Thyroid gland (tissue), 4 donors: ENCODE results near the gene COTL1. TPM values are rescaled to one million over a fixed set of nuclear protein-coding genes. Genes with fewer than 3 reads are reported as not detected.
A peak's percentile ranks its signal among the peaks of the same experiment; 100 is the strongest.

Source experiments
- DNase-seq, 2 donors: peaks; one replicate each; pipeline ENCODE4 v3.0.0-alpha.2; 2019
- H3K27ac ChIP-seq, 3 donors: fragments of 200-600 bp; sonication (generic); 1 replicate in 2 of 3; 2 replicates in 1 of 3; pipeline ENCODE4 v1.5.1; 2016 to 2019; ENCODE audit warnings: mild to moderate bottlenecking in 1 of 3, moderate library complexity in 1 of 3
- H3K27me3 ChIP-seq: fragments of 200-600 bp; sonication (generic); one replicate; pipeline ENCODE4 v1.5.1; 2019
- H3K36me3 ChIP-seq, 2 donors: fragments of 200-600 bp; sonication (generic); one replicate each; pipeline ENCODE4 v1.5.1; 2016 to 2019
- H3K4me1 ChIP-seq, 2 donors: fragments of 200-600 bp; sonication (generic); one replicate each; pipeline ENCODE4 v1.5.1; 2017 to 2019
- H3K4me3 ChIP-seq, 3 donors: fragments of 200-600 bp; sonication (generic); replicated peaks in 1 of 3; 1 replicate in 2 of 3; 2 replicates in 1 of 3; pipeline ENCODE4 v1.5.1; 2016; ENCODE audit warnings: mild to moderate bottlenecking in 1 of 3
- H3K9me3 ChIP-seq: fragments of 200-600 bp; sonication (generic); one replicate; pipeline ENCODE4 v1.5.1; 2017
- POLR2A ChIP-seq, 2 donors: fragments of 450-650 bp; IDR thresholded peaks; one replicate each; pipeline ENCODE4 v1.6.1; 2017; ENCODE audit warnings: antibody characterized with exemption in 2 of 2, mild to moderate bottlenecking in 2 of 2, moderate library complexity in 1 of 2
- WGBS, 2 donors: methylation state at CpG; one replicate each; pipeline ENCODE4 v1.1.5; 2017; 5-methylcytosine and 5-hydroxymethylcytosine counted together
- intact Hi-C: fragments of 100-400 bp; cut with DNase I; formaldehyde crosslinking; loops from one replicate; pipeline ENCODE4 v1.15.1; 2023
- total RNA-seq, 4 donors: library from RNA; depleted of rRNA; stranded (reverse); fragments of >200 nt; gene quantifications; one replicate each; pipeline ENCODE4 v1.2.3, GENCODE V29; 2016
- TF ChIP-seq, protein P1 (sequence below), 6 experiments: fragments of 200-600 bp in 3 of 6; fragments of 450-650 bp in 3 of 6; sonication (generic) in 3 of 6; IDR thresholded peaks; one replicate each; pipeline ENCODE4 v1.5.1; 2016 to 2019; ENCODE audit warnings: antibody characterized with exemption in 6 of 6, mild to moderate bottlenecking in 2 of 6, inconsistent platforms in 1 of 6, moderate library complexity in 1 of 6

Gene COTL1
- total RNA-seq, 4 donors from 2014 or later = 26.0 to 39.7 (median 31.4) TPM

DNA sequence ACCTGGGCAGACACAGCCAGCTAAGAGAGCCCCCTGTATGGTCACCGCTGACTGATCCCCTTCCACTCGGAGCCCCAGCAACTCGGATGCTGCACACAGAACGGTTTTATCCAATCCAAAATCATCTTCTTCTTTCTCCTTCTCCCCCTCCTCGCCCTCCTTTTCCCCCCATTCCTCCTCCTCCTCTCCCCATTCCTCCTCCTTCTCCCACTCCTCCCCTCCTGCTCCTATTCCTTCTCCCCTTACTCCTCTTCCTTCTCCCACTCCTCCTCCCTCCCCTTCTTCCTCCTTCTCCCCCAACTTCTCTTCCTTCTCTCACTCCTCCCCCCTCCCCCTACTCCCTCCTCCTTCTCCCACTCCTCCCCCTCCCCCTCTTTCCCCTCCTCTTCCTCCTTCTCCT is 83.1 kb downstream of the COTL1 start:
- 92 to 97% methylated on average over 5 of the region's 5 CpGs for WGBS, 2 donors
- no peaks in the 10 kb centered on the region for H3K27me3 ChIP-seq
- no peak overlapping the region for H3K4me3 ChIP-seq
- intact Hi-C loops = no loop called here
- H3K27ac ChIP-seq = no peak overlapping the region
- TF ChIP-seq, protein P1, sequence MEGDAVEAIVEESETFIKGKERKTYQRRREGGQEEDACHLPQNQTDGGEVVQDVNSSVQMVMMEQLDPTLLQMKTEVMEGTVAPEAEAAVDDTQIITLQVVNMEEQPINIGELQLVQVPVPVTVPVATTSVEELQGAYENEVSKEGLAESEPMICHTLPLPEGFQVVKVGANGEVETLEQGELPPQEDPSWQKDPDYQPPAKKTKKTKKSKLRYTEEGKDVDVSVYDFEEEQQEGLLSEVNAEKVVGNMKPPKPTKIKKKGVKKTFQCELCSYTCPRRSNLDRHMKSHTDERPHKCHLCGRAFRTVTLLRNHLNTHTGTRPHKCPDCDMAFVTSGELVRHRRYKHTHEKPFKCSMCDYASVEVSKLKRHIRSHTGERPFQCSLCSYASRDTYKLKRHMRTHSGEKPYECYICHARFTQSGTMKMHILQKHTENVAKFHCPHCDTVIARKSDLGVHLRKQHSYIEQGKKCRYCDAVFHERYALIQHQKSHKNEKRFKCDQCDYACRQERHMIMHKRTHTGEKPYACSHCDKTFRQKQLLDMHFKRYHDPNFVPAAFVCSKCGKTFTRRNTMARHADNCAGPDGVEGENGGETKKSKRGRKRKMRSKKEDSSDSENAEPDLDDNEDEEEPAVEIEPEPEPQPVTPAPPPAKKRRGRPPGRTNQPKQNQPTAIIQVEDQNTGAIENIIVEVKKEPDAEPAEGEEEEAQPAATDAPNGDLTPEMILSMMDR (IDR thresholded peaks at IDR 0.05) = no peak
- TF ChIP-seq POLR2A (IDR thresholded peaks at IDR 0.05) = no peak
- no peaks in the 10 kb centered on the region for H3K36me3 ChIP-seq
- H3K4me1 ChIP-seq = peaks cover 15 to 21% of the 10 kb centered on the region in 2 donors
- DNase-seq = no peak
- H3K9me3 ChIP-seq = no peaks in the 10 kb centered on the region

DNA sequence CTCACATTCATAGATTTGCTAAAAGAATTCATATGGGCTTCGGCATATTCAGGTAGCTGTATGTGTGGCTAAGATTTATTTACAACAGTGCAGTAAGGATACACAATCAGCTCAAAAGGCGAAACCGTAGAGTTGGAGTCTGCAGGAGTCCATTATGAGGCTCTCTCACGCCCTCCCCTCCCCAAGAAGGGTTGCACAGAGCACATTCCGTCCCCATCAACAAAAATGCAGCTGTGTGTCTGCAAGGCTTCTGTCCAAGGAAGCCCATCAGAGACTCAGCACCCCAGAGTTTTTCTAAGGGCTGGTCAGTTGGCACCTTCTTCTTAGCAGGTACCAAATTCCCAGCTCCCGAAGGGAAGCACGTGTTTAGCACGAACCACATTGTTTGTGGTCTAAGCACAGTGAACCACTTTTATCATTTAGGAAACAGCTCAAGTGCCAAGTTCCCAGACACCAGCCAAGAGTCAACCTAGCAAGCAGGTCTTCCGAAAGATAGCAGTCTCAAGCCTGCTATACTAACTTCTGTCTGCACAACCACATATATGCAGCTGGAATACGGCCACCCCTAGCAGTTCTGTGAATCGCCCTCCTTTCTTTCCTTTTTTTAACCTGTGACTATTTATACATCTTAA is 84.9 kb downstream of the COTL1 start:
- no peak overlapping the region for H3K4me3 ChIP-seq
- intact Hi-C loops = no loop called here
- H3K4me1 ChIP-seq = peaks cover 15 to 27% of the 10 kb centered on the region in 2 donors
- H3K9me3 ChIP-seq = no peaks in the 10 kb centered on the region
- H3K27ac ChIP-seq = peak overlapping the region; percentile 74 to 79 (median 76)
- no peak for DNase-seq
- WGBS, 2 donors = 72 to 89% methylated on average over 11 of the region's 11 CpGs
- TF ChIP-seq, protein P1 (IDR thresholded peaks at IDR 0.05) = no peak
- no peak for TF ChIP-seq POLR2A (IDR thresholded peaks at IDR 0.05)
- no peaks in the 10 kb centered on the region for H3K27me3 ChIP-seq
- H3K36me3 ChIP-seq = no peaks in the 10 kb centered on the region

DNA sequence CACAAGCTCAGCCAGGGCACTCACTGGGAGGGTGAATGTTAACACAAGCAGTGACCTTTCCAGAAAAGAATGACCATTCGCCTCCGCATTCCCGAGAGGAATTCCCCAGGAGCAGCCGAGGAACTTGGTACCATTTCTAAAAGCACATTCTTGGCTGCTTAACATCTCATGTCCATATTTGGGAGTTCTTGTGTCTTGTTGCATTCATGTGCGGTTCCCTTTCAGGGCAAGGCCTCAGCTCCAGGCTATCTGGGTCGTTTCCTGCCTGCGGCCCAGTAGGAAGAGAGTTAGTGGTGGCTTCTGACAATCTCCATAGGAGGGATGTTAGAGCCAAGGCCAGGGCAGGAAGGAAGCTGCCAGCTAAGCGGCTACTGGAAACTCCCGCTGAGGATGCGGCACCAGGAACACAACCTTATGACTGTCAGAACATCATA is 85.6 kb downstream of the COTL1 start:
- TF ChIP-seq POLR2A (IDR thresholded peaks at IDR 0.05) = no peak
- TF ChIP-seq, protein P1 (IDR thresholded peaks at IDR 0.05) = no peak
- Histone ChIP-seq H3K27me3 (no peaks in the 10 kb centered on the region), H3K4me3 (no peak overlapping the region), H3K4me1 (peaks cover 15 to 33% of the 10 kb centered on the region in 2 donors), H3K9me3 (no peaks in the 10 kb centered on the region), H3K27ac (peak overlapping the region; percentile 74 to 79 (median 76)), H3K36me3 (no peaks in the 10 kb centered on the region)
- peak; percentile 63 to 71 for DNase-seq
- whole genome bisulfite sequencing, 2 donors = 27% methylated on average over 10 of the region's 10 CpGs
- intact Hi-C loops = no loop called here

DNA sequence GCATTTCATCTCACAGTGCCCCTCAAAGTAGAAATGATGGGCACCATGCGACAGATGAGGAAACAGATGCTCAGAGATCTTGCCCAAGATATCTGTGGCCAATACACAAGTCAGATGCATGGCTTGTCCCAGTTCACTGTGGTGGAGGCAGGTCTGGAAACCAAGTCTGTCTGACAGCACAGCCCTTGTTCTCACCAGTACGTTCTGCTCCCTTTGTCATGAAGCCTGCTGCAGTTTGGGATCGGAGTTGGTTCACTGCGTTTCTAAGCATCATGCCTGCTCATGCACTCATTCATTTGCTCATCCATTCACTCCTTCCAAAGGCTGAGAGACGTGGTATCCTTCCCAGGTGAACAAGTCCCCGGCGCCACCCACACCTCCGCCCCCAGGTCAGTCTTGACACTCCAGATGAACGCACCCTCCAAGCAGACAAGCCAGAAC is 86.2 kb downstream of the COTL1 start:
- 25 to 37% methylated on average over 9 of the region's 9 CpGs for WGBS, 2 donors
- peak; percentile 65 to 76 for DNase-seq
- peaks cover 15 to 40% of the 10 kb centered on the region in 2 donors for H3K4me1 ChIP-seq
- H3K4me3 ChIP-seq = no peak overlapping the region
- H3K9me3 ChIP-seq = no peaks in the 10 kb centered on the region
- no peaks in the 10 kb centered on the region for H3K36me3 ChIP-seq
- H3K27me3 ChIP-seq = no peaks in the 10 kb centered on the region
- intact Hi-C loops = no loop called here
- H3K27ac ChIP-seq = peak overlapping the region; percentile 74 to 79 (median 76)
- no peak for TF ChIP-seq POLR2A (IDR thresholded peaks at IDR 0.05)
- TF ChIP-seq, protein P1 (IDR thresholded peaks at IDR 0.05) = no peak

DNA sequence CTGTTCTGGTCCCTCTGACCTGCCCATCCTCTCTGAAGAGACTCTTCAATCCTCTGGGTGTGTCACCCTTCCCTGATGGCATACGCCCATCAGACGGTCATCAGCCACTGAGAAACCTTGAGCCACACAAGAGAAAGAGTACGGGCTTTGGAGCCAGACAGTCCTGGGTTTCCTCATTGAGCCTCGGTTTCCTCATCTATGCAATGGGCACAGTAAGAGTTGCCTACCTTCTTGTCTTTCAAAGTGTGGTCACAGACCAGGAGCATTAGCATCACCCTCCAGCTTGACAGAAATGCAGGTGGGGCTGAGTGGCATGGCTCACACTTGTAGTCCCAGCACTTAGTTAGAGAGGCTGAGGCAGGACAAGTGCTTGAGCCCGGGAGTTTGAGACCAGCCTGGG is 87.3 kb downstream of the COTL1 start:
- Histone ChIP-seq H3K36me3 (no peaks in the 10 kb centered on the region), H3K9me3 (no peaks in the 10 kb centered on the region), H3K4me3 (no peak overlapping the region), H3K27me3 (no peaks in the 10 kb centered on the region), H3K27ac (no peak overlapping the region), H3K4me1 (peaks cover 16 to 43% of the 10 kb centered on the region in 2 donors)
- intact Hi-C loops = no loop called here
- TF ChIP-seq POLR2A (IDR thresholded peaks at IDR 0.05) = no peak
- TF ChIP-seq, protein P1 (IDR thresholded peaks at IDR 0.05) = no peak
- 88 to 91% methylated on average over 4 to 5 of the region's 5 CpGs for WGBS, 2 donors
- no peak for DNase-seq
